Aorta (tissue), 5 donors: ENCODE measurements around the gene SQOR. TPM values are rescaled to one million over a fixed set of nuclear protein-coding genes. Genes with fewer than 3 reads are reported as not detected.

ENCODE experiments used
- ATAC-seq: fragments of 200-7000 bp; cut with Tn5 transposase; one replicate; pipeline ENCODE4 v1.9.1; 2022; ENCODE audit warnings: moderate library complexity; ENCODE audit not compliant: low FRiP score
- DNase-seq, 2 donors: peaks; one replicate each; pipeline ENCODE4 v3.0.0-alpha.2; 2020
- H3K27ac ChIP-seq, 2 donors: one replicate each; pipeline ENCODE4 v1.5.1; 2013; ENCODE audit warnings: low read length in 2 of 2, mild to moderate bottlenecking in 2 of 2, moderate library complexity in 2 of 2, control low read depth in 1 of 2, inconsistent platforms in 1 of 2, low read depth in 1 of 2
- H3K27me3 ChIP-seq, 2 donors: one replicate each; pipeline ENCODE4 v1.6.1; 2013; ENCODE audit warnings: control low read depth in 1 of 2, low read length in 1 of 2, mild to moderate bottlenecking in 1 of 2, moderate library complexity in 1 of 2; ENCODE audit not compliant: insufficient read depth in 2 of 2, control insufficient read depth in 1 of 2
- H3K36me3 ChIP-seq, 2 donors: one replicate each; pipeline ENCODE4 v1.6.1; 2013; ENCODE audit warnings: control low read depth in 1 of 2, low read length in 1 of 2, mild to moderate bottlenecking in 1 of 2; ENCODE audit not compliant: insufficient read depth in 2 of 2, control insufficient read depth in 1 of 2
- H3K4me1 ChIP-seq, 2 donors: one replicate each; pipeline ENCODE4 v1.6.1; 2013; ENCODE audit warnings: low read length in 2 of 2, control low read depth in 1 of 2, mild to moderate bottlenecking in 1 of 2, moderate library complexity in 1 of 2; ENCODE audit not compliant: insufficient read depth in 2 of 2, control insufficient read depth in 1 of 2
- H3K4me3 ChIP-seq, 2 donors: one replicate each; pipeline ENCODE4 v1.5.1; 2013; ENCODE audit warnings: low read length in 2 of 2, control low read depth in 1 of 2, mild to moderate bottlenecking in 1 of 2
- H3K9me3 ChIP-seq: one replicate; pipeline ENCODE4 v1.6.1; 2013; ENCODE audit warnings: mild to moderate bottlenecking, low read length; ENCODE audit not compliant: control insufficient read depth
- WGBS, 2 donors: extraction: QIAGEN DNeasy Blood & Tissue Kit; methylation state at CpG; one replicate each; pipeline ENCODE4 v1.1.7; 2013; 5-methylcytosine and 5-hydroxymethylcytosine counted together
- intact Hi-C, 2 donors: fragments of 100-400 bp; cut with DNase I; formaldehyde crosslinking; loops; one replicate each; pipeline versions ENCODE4 v1.14.2 to v1.15.0; 2022
- long read RNA-seq, 2 donors: library from polyadenylated mRNA; unstranded; transcript quantifications; one replicate each; pipeline ENCODE4 v2.0.0, GENCODE V29; 2020 to 2021
- polyA plus RNA-seq, 2 donors: library from polyadenylated mRNA; stranded (reverse); fragments of 200-250 nt; gene quantifications; one replicate each; pipeline ENCODE4 v1.2.3, GENCODE V29; 2013
- total RNA-seq, 2 donors: library from RNA; stranded (reverse); fragmentation: NEBNext Ultra II Directional; extraction: Animal tissue kit (Norgen Biotek cat#: 25700); gene quantifications; one replicate each; pipeline ENCODE4 v1.2.1, GENCODE V29; 2021
- donor health status: healthy with polysubstance abuse.
- donor health status: Bipolar disorder and iron deficiency.
- donor health status: DM: no; HTN: no; CAD: no.
- donor health status: DM: no; HTN: no; CAD: no.
- donor health status: DM: yes; HTN: yes; CAD: no.

Gene SQOR
- total RNA-seq, result 10 to 100 TPM; 44.5 to 49.3 TPM
- polyA plus RNA-seq, result 10 to 100 TPM; 52.8 to 65.0 TPM
- long read RNA-seq, donor 1, transcript SQOR-201 (10 exons, 2,003 nt), result major isoform, 223 of 268 reads
- long read RNA-seq, donor 1, partial matches to known transcripts, result 16 of 268 reads
- long read RNA-seq, donor 1, other reads (novel, unspliced or antisense), result 28 of 268 reads
- long read RNA-seq, donor 2, transcript SQOR-201 (10 exons, 2,003 nt), result major isoform, 23 of 33 reads
- long read RNA-seq, donor 2, partial matches to known transcripts, result 4 of 33 reads
- long read RNA-seq, donor 2, other reads (novel, unspliced or antisense), result 6 of 33 reads

GRCh38 chr15:45634432-45635190 is at the start of gene SQOR:
Gene SQOR, plus strand, starts transcription at chr15:45635029. Its CDS starts 23,895 bp downstream, at chr15:45658924.
- Histone ChIP-seq H3K27ac (peak within 1 kb of the TSS; percentile 10 to 83), H3K9me3 (no peaks in the 10 kb centered on the region), H3K27me3 (no peaks in the 10 kb centered on the region), H3K4me1 (peaks cover 3 to 5% of the 10 kb centered on the region in 2 donors), H3K4me3 (peak within 1 kb of the TSS; percentile 61), H3K36me3 (no peaks in the 10 kb centered on the region)
- DNase-seq (peak; percentile 94), ATAC-seq (peak; percentile 92)
- intact Hi-C loops, result loop anchor here in 1 of 2 donors (2.0 to 10.0 kb wide), 3 partner anchors 47 to 430 kb away; partner anchors contain the start of gene BLOC1S6
- WGBS, 2 donors, result 2% methylated on average over 48 to 53 of the region's 53 CpGs

GRCh38 chr15:45585069-45585791 is 49.6 kb upstream of the SQOR start:
- Histone ChIP-seq H3K9me3 (no peaks in the 10 kb centered on the region), H3K4me3 (no peak overlapping the region), H3K4me1 (peaks cover 2 to 4% of the 10 kb centered on the region in 2 donors), H3K36me3 (no peaks in the 10 kb centered on the region), H3K27ac (no peak overlapping the region), H3K27me3 (no peaks in the 10 kb centered on the region)
- intact Hi-C loops, result loop anchor here (5.0 kb wide), 3 partner anchors 47 to 183 kb away; partner anchors contain the start of gene SLC30A4 (in 1 of the 2)
- ATAC-seq (no peak), DNase-seq (no peak)
- WGBS, 2 donors, result 52 to 59% methylated on average over 7 of the region's 7 CpGs

GRCh38 chr15:45586125-45586524 is 48.7 kb upstream of the SQOR start:
- no peaks in the 10 kb centered on the region for H3K36me3 ChIP-seq
- H3K4me3 ChIP-seq, result peak overlapping the region; percentile 67 to 92
- no peaks in the 10 kb centered on the region for H3K27me3 ChIP-seq
- DNase-seq (no peak), ATAC-seq (no peak)
- WGBS, 2 donors, result 64 to 67% methylated on average over 3 of the region's 3 CpGs
- no peak overlapping the region for H3K27ac ChIP-seq
- intact Hi-C loops, result loop anchor here (5.0 kb wide), 3 partner anchors 46 to 184 kb away; partner anchors contain the start of gene SLC30A4 (in 1 of the 2)
- H3K4me1 ChIP-seq, result peaks cover 2 to 4% of the 10 kb centered on the region in 2 donors
- no peaks in the 10 kb centered on the region for H3K9me3 ChIP-seq

- H3K9me3 ChIP-seq, result no peaks in the 10 kb centered on the region
- no peak for DNase-seq
- peak overlapping the region; percentile 11 to 69 for H3K27ac ChIP-seq
- 0 to 1% methylated on average over 14 of the region's 14 CpGs for WGBS, 2 donors
- no peaks in the 10 kb centered on the region for H3K36me3 ChIP-seq
- intact Hi-C loops, result loop anchor here (5.0 kb wide), 3 partner anchors 46 to 184 kb away; partner anchors contain the start of gene SLC30A4 (in 1 of the 2)
- H3K27me3 ChIP-seq, result no peaks in the 10 kb centered on the region
- H3K4me3 ChIP-seq, result peak overlapping the region; percentile 67 to 92
- peaks cover 2 to 4% of the 10 kb centered on the region in 2 donors for H3K4me1 ChIP-seq
- ATAC-seq, result peak; percentile 36
Measured at GRCh38 chr15:45586601-45587094, 48.2 kb upstream of the SQOR start.

GRCh38 chr15:45587095-45587862 is 47.5 kb upstream of the SQOR start, which contains the start of gene BLOC1S6:
Gene BLOC1S6, plus strand, starts transcription at chr15:45587379. Its CDS starts 65 bp downstream, at chr15:45587444.
- peak within 1 kb of the TSS; percentile 64 to 69 for H3K27ac ChIP-seq
- no peaks in the 10 kb centered on the region for H3K9me3 ChIP-seq
- no peaks in the 10 kb centered on the region for H3K27me3 ChIP-seq
- no peaks in the 10 kb centered on the region for H3K36me3 ChIP-seq
- DNase-seq, result peak; percentile 95 to 96
- H3K4me1 ChIP-seq, result peaks cover 2 to 4% of the 10 kb centered on the region in 2 donors
- WGBS, 2 donors, result 0 to 1% methylated on average over 62 of the region's 62 CpGs
- H3K4me3 ChIP-seq, result peak within 1 kb of the TSS; percentile 67 to 92
- intact Hi-C loops, result loop anchor here (5.0 kb wide), 3 partner anchors 45 to 185 kb away; partner anchors contain the start of gene SLC30A4 (in 1 of the 2)
- ATAC-seq, result peak; percentile 96

GRCh38 chr15:45587863-45588170 is 47.0 kb upstream of the SQOR start:
- no peaks in the 10 kb centered on the region for H3K27me3 ChIP-seq
- intact Hi-C loops, result loop anchor here (5.0 kb wide), 3 partner anchors 44 to 186 kb away; partner anchors contain the start of gene SLC30A4 (in 1 of the 2)
- peak overlapping the region; percentile 67 to 92 for H3K4me3 ChIP-seq
- no peaks in the 10 kb centered on the region for H3K36me3 ChIP-seq
- 0 to 1% methylated on average over 4 of the region's 4 CpGs for WGBS, 2 donors
- H3K9me3 ChIP-seq, result no peaks in the 10 kb centered on the region
- DNase-seq, result no peak
- ATAC-seq, result no peak
- peaks cover 2 to 4% of the 10 kb centered on the region in 2 donors for H3K4me1 ChIP-seq
- peak overlapping the region; percentile 64 to 69 for H3K27ac ChIP-seq

GRCh38 chr15:45588219-45588875 is 46.5 kb upstream of the SQOR start:
- 29 to 36% methylated on average over 6 of the region's 6 CpGs for WGBS, 2 donors

More at GRCh38 chr15:45588219-45588875, 46.5 kb upstream of the SQOR start:
- ATAC-seq (no peak), DNase-seq (no peak)
- H3K27ac ChIP-seq, result peak overlapping the region in 1 of 2 donors; percentile 64
- H3K4me3 ChIP-seq, result peak overlapping the region; percentile 67 to 92
- H3K36me3 ChIP-seq, result no peaks in the 10 kb centered on the region
- H3K4me1 ChIP-seq, result peaks cover 2 to 4% of the 10 kb centered on the region in 2 donors
- no peaks in the 10 kb centered on the region for H3K27me3 ChIP-seq
- intact Hi-C loops, result loop anchor here (5.0 kb wide), 3 partner anchors 44 to 186 kb away; partner anchors contain the start of gene SLC30A4 (in 1 of the 2)
- no peaks in the 10 kb centered on the region for H3K9me3 ChIP-seq
